H9 (cell line): ENCODE measurements around the gene DLG2. TPM values are rescaled to one million over a fixed set of nuclear protein-coding genes. Genes with fewer than 3 reads are reported as not detected.

Experiments
- DNase-seq: peaks from one replicate; pipeline ENCODE4 v3.0.0-alpha.2; 2017
- H2AFZ ChIP-seq: one replicate; pipeline ENCODE4 v1.6.1; 2013; ENCODE audit warnings: mild to moderate bottlenecking, low read length, control low read depth, moderate library complexity
- H2AK5ac ChIP-seq: 2 replicates; pipeline ENCODE4 v1.6.1; 2013; ENCODE audit warnings: low read length, control low read depth, mixed read lengths; ENCODE audit not compliant: insufficient read length
- H2BK120ac ChIP-seq: one replicate; pipeline ENCODE4 v1.6.1; 2013; ENCODE audit warnings: low read depth, mild to moderate bottlenecking, low read length, control low read depth, inconsistent platforms; ENCODE audit not compliant: poor library complexity, severe bottlenecking
- H2BK12ac ChIP-seq: 2 replicates; pipeline ENCODE4 v1.6.1; 2013; ENCODE audit warnings: low read length, control low read depth, mixed read lengths, low read depth; ENCODE audit not compliant: insufficient read length
- H2BK15ac ChIP-seq: 2 replicates; pipeline ENCODE4 v1.6.1; 2013; ENCODE audit warnings: low read depth, low read length, control low read depth
- H2BK20ac ChIP-seq: one replicate; pipeline ENCODE4 v1.6.1; 2013; ENCODE audit warnings: low read depth, mild to moderate bottlenecking, low read length, control low read depth, inconsistent platforms; ENCODE audit not compliant: poor library complexity, severe bottlenecking
- H2BK5ac ChIP-seq: 2 replicates; pipeline ENCODE4 v1.6.1; 2013; ENCODE audit warnings: low read length, control low read depth, mixed read lengths; ENCODE audit not compliant: insufficient read length
- H3K14ac ChIP-seq: 2 replicates; pipeline ENCODE4 v1.6.1; 2013; ENCODE audit warnings: low read length, control low read depth; ENCODE audit not compliant: insufficient read depth
- H3K18ac ChIP-seq: 2 replicates; pipeline ENCODE4 v1.6.1; 2013; ENCODE audit warnings: low read depth, mild to moderate bottlenecking, mixed read lengths, low read length, control low read depth; ENCODE audit not compliant: insufficient read length
- H3K23ac ChIP-seq: 2 replicates; pipeline ENCODE4 v1.6.1; 2013; ENCODE audit warnings: low read length, control low read depth, mixed read lengths, low read depth; ENCODE audit not compliant: insufficient read length
- H3K23me2 ChIP-seq: 2 replicates; pipeline ENCODE4 v1.6.1; 2013; ENCODE audit warnings: low read depth, mild to moderate bottlenecking, mixed read lengths, low read length, control low read depth; ENCODE audit not compliant: insufficient read length, poor library complexity, severe bottlenecking
- H3K27ac ChIP-seq: 2 replicates; pipeline ENCODE4 v1.5.1; 2013; ENCODE audit warnings: low read length, control low read depth, mixed read lengths, low read depth; ENCODE audit not compliant: insufficient read length
- H3K27me3 ChIP-seq: 2 replicates; pipeline ENCODE4 v1.6.1; 2013; ENCODE audit warnings: low read length, control low read depth, inconsistent platforms; ENCODE audit not compliant: insufficient read depth
- H3K4ac ChIP-seq: 2 replicates; pipeline ENCODE4 v1.6.1; 2013; ENCODE audit warnings: low read depth, mild to moderate bottlenecking, control low read depth, inconsistent platforms, low read length, moderate library complexity
- H3K4me1 ChIP-seq: 2 replicates; pipeline ENCODE4 v1.6.1; 2013; ENCODE audit warnings: low read length, control low read depth, inconsistent platforms; ENCODE audit not compliant: insufficient read depth
- H3K4me2 ChIP-seq: 2 replicates; pipeline ENCODE4 v1.6.1; 2013; ENCODE audit warnings: low read length, control low read depth, mixed read lengths; ENCODE audit not compliant: insufficient read length, insufficient read depth
- H3K56ac ChIP-seq: 2 replicates; pipeline ENCODE4 v1.6.1; 2013; ENCODE audit warnings: low read depth, mild to moderate bottlenecking, mixed read lengths, low read length, control low read depth; ENCODE audit not compliant: insufficient read length
- H3K79me1 ChIP-seq: 2 replicates; pipeline ENCODE4 v1.6.1; 2013; ENCODE audit warnings: low read depth, mild to moderate bottlenecking, moderate library complexity, low read length, control low read depth, inconsistent platforms; ENCODE audit not compliant: insufficient read depth, poor library complexity, severe bottlenecking
- H3K79me2 ChIP-seq: 2 replicates; pipeline ENCODE4 v1.6.1; 2013; ENCODE audit warnings: low read length, control low read depth, inconsistent platforms; ENCODE audit not compliant: insufficient read depth
- H3K9ac ChIP-seq: 2 replicates; pipeline ENCODE4 v1.6.1; 2013; ENCODE audit warnings: low read length, control low read depth, mixed read lengths; ENCODE audit not compliant: insufficient read length; ENCODE audit errors: extremely low read depth
- H3K9me3 ChIP-seq: one replicate; pipeline ENCODE4 v1.6.1; 2013; ENCODE audit warnings: low read depth, low read length, inconsistent platforms; ENCODE audit not compliant: control insufficient read depth
- H3T11ph ChIP-seq: one replicate; pipeline ENCODE4 v1.6.1; 2013; ENCODE audit warnings: mild to moderate bottlenecking, low read length, control low read depth, inconsistent platforms
- H4K20me1 ChIP-seq: one replicate; pipeline ENCODE4 v1.6.1; 2013; ENCODE audit not compliant: control insufficient read depth, insufficient read length, insufficient read depth
- H4K5ac ChIP-seq: 2 replicates; pipeline ENCODE4 v1.6.1; 2013; ENCODE audit warnings: low read depth, mild to moderate bottlenecking, mixed read lengths, low read length, control low read depth; ENCODE audit not compliant: insufficient read length
- H4K8ac ChIP-seq: replicated peaks from 2 replicates; pipeline ENCODE4 v1.6.1; 2013; ENCODE audit warnings: low read length, control low read depth, mixed read lengths, low read depth; ENCODE audit not compliant: insufficient read length
- H4K91ac ChIP-seq: 2 replicates; pipeline ENCODE4 v1.6.1; 2013; ENCODE audit warnings: low read depth, mild to moderate bottlenecking, moderate library complexity, mixed read lengths, low read length, control low read depth; ENCODE audit not compliant: insufficient read length
- H3K27ac Mint-ChIP-seq, 3 experiments: 2 replicates in 2 of 3; 3 replicates in 1 of 3; pipeline ENCODE4 v1.8.0; 2020 to 2021; ENCODE audit warnings: mixed read lengths in 3 of 3, mild to moderate bottlenecking in 1 of 3, moderate library complexity in 1 of 3
- H3K27me3 Mint-ChIP-seq: 2 replicates; pipeline ENCODE4 v1.8.0; 2021; ENCODE audit warnings: low read depth, mild to moderate bottlenecking, moderate library complexity, mixed read lengths
- H3K36me3 Mint-ChIP-seq, 3 experiments: 2 replicates in 2 of 3; 3 replicates in 1 of 3; pipeline ENCODE4 v1.8.0; 2020 to 2021; ENCODE audit warnings: low read depth in 3 of 3, mixed read lengths in 3 of 3; ENCODE audit not compliant: insufficient read depth in 1 of 3
- H3K4me1 Mint-ChIP-seq, 2 experiments: 2 replicates each; pipeline ENCODE4 v1.8.0; 2020; ENCODE audit warnings: mixed read lengths in 2 of 2
- H3K4me3 Mint-ChIP-seq, 2 experiments: 2 replicates in 1 of 2; 3 replicates in 1 of 2; pipeline ENCODE4 v1.8.0; 2020 to 2021; ENCODE audit warnings: mild to moderate bottlenecking in 2 of 2, mixed read lengths in 2 of 2, moderate library complexity in 1 of 2
- H3K9me3 Mint-ChIP-seq, 2 experiments: 2 replicates in 1 of 2; 3 replicates in 1 of 2; pipeline ENCODE4 v1.8.0; 2020; ENCODE audit warnings: mild to moderate bottlenecking in 2 of 2, mixed read lengths in 2 of 2, moderate library complexity in 1 of 2
- CTCF ChIP-seq: fragments of 200-600 bp; sonication (generic); conservative IDR thresholded peaks from 3 replicates; pipeline ENCODE4 v1.8.0; 2021; ENCODE audit warnings: antibody characterized with exemption, mild to moderate bottlenecking
- WGBS: extraction: QIAGEN DNeasy Blood & Tissue Kit; methylation state at CpG from one replicate; pipeline ENCODE4 v1.1.7; 2013; ENCODE audit warnings: missing lambda C conversion rate, low lambda C conversion rate, mixed read lengths; ENCODE audit not compliant: insufficient read length; ENCODE audit errors: extremely low coverage; 5-methylcytosine and 5-hydroxymethylcytosine counted together
- total RNA-seq: library from RNA; stranded (reverse); gene quantifications from 2 replicates; pipeline ENCODE4 v1.2.1, GENCODE V29; 2021

DLG2 gene
- total RNA-seq, 1 experiment from 2014 or later: 8.0 TPM

GRCh38 chr11:84396521-84396920 lies 1230.6 kb downstream of the DLG2 start:
- no peak for TF ChIP-seq CTCF
- Histone ChIP-seq H3K4me2 (no peak overlapping the region), H3K4me1 (no peaks in the 10 kb centered on the region; the same call in 1 of the 2 replicates), H2BK120ac (no peak overlapping the region), H3K23me2 (no peaks in the 10 kb centered on the region), H3K14ac (no peak overlapping the region), H4K8ac (no peak overlapping the region), H2BK12ac (no peak overlapping the region), H2BK15ac (no peak overlapping the region), H3T11ph (no peak overlapping the region), H2AFZ (no peak overlapping the region), H2AK5ac (no peak overlapping the region), H4K91ac (no peak overlapping the region), H3K79me1 (no peaks in the 10 kb centered on the region), H2BK5ac (no peak overlapping the region), H2BK20ac (no peak overlapping the region), H3K56ac (no peak overlapping the region), H3K27ac (no peak overlapping the region), H3K23ac (no peak overlapping the region), H3K27me3 (no peaks in the 10 kb centered on the region), H3K4ac (no peak overlapping the region), H3K79me2 (no peaks in the 10 kb centered on the region), H3K9me3 (no peaks in the 10 kb centered on the region), H3K18ac (no peak overlapping the region), H4K20me1 (no peaks in the 10 kb centered on the region), H3K9ac (no peak overlapping the region), H4K5ac (no peak overlapping the region)
- Mint-ChIP-seq H3K27me3 (no peaks in the 10 kb centered on the region; the same call in 1 of the 2 replicates), H3K9me3 (no peaks in the 10 kb centered on the region), H3K4me3 (no peak overlapping the region), H3K27ac (no peak overlapping the region), H3K36me3 (no peaks in the 10 kb centered on the region), H3K4me1 (peaks cover 5 to 10% of the 10 kb centered on the region in 2 experiments)
- no CpG with 5 or more reads among the region's 3 CpGs for WGBS
- DNase-seq: no peak
